ENCODE measurements around the gene L1TD1. TPM values are rescaled to one million over a fixed set of nuclear protein-coding genes. Genes with fewer than 3 reads are reported as not detected.

The L1TD1 gene
- total RNA-seq, 1 donor from 2014 or later, result under 0.01 TPM

GRCh38 chr1:62198069-62198780 is 3.6 kb downstream of the L1TD1 start:
- H3K27me3 ChIP-seq (ENCODE audit: control insufficient read depth, insufficient read depth, low read length), result peaks cover 3% of the 10 kb centered on the region
- DNase-seq (ENCODE audit: low read depth), result no peak
- TF ChIP-seq, protein P1, sequence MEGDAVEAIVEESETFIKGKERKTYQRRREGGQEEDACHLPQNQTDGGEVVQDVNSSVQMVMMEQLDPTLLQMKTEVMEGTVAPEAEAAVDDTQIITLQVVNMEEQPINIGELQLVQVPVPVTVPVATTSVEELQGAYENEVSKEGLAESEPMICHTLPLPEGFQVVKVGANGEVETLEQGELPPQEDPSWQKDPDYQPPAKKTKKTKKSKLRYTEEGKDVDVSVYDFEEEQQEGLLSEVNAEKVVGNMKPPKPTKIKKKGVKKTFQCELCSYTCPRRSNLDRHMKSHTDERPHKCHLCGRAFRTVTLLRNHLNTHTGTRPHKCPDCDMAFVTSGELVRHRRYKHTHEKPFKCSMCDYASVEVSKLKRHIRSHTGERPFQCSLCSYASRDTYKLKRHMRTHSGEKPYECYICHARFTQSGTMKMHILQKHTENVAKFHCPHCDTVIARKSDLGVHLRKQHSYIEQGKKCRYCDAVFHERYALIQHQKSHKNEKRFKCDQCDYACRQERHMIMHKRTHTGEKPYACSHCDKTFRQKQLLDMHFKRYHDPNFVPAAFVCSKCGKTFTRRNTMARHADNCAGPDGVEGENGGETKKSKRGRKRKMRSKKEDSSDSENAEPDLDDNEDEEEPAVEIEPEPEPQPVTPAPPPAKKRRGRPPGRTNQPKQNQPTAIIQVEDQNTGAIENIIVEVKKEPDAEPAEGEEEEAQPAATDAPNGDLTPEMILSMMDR (IDR thresholded peaks at IDR 0.05; ENCODE audit: insufficient read depth, low read length, severe bottlenecking), result no peak
- FAIRE-seq, result no peak
- H3K4me3 ChIP-seq (ENCODE audit: low read depth, low read length), result no peak overlapping the region
- no peaks in the 10 kb centered on the region for H3K36me3 ChIP-seq (ENCODE audit: control insufficient read depth, insufficient read depth, low read length)

DNA sequence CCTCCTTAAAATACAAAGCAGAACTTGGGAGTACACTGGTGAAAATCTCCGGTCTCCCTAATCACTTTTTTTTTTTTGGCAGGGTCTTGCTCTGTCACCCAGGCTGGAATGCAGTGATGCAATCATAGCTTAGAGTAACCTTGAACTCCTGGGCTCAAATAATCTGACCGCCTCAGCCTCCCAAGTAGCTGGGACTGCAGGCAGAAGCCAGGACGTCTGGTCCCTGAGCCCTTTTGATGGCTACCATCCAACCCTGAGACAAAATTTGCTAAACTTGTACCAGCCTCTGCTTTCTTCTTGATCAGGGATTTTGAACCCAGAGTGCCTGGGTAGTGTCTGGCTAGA is 4.1 kb downstream of the L1TD1 start:
- Histone ChIP-seq H3K36me3 (ENCODE audit: control insufficient read depth, insufficient read depth, low read length) (no peaks in the 10 kb centered on the region), H3K27me3 (ENCODE audit: control insufficient read depth, insufficient read depth, low read length) (peaks cover 2% of the 10 kb centered on the region), H3K4me3 (ENCODE audit: low read depth, low read length) (no peak overlapping the region)
- DNase-seq (ENCODE audit: low read depth), result peak; percentile 9
- TF ChIP-seq, protein P1 (IDR thresholded peaks at IDR 0.05; ENCODE audit: insufficient read depth, low read length, severe bottlenecking), result no peak
- no peak for FAIRE-seq

DNA sequence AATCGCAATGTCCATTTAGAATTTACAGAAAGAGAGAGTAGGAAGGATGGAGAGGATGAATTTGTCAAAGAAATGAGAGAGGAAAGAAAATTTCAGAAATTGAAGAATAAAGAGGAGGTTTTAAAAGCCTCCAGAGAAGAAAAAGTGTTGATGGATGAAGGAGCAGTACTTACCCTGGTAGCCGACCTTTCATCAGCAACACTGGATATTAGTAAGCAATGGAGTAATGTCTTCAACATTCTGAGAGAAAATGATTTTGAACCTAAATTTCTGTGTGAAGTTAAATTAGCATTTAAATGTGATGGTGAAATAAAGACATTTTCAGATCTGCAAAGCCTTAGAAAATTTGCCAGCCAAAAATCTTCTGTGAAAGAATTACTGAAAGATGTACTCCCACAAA is 12.5 kb downstream of the L1TD1 start:
- TF ChIP-seq, protein P1 (IDR thresholded peaks at IDR 0.05; ENCODE audit: insufficient read depth, low read length, severe bottlenecking), result no peak
- DNase-seq (ENCODE audit: low read depth) (no peak), FAIRE-seq (no peak)
- H3K36me3 ChIP-seq (ENCODE audit: control insufficient read depth, insufficient read depth, low read length), result no peaks in the 10 kb centered on the region
- no peak overlapping the region for H3K4me3 ChIP-seq (ENCODE audit: low read depth, low read length)
- H3K27me3 ChIP-seq (ENCODE audit: control insufficient read depth, insufficient read depth, low read length), result no peaks in the 10 kb centered on the region

- no peak for FAIRE-seq
- H3K4me3 ChIP-seq (ENCODE audit: low read depth, low read length), result no peak overlapping the region
- DNase-seq (ENCODE audit: low read depth), result no peak
Measured at GRCh38 chr1:62208087-62208486, 13.4 kb downstream of the L1TD1 start.

DNA sequence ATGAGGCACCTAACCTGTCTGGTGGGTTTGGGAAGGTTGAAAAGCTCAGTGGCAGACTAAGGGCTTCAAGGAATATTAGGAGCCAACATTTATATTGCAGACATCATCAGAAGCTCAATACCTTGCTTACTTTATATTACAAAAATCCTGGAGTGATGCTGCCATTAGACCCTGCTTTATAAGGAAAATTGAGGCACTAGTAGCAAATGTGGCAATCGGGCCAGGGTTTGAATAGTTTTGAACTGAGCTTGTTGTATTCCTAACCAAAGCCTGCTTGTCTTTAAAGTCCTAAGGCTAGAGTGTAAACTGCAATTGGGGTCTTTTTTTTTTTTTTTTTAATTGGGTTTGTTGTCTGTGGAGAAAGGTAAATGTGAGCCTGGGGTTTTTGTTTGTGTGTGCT is 14.3 kb downstream of the L1TD1 start:
- FAIRE-seq, result no peak
- H3K4me3 ChIP-seq (ENCODE audit: low read depth, low read length), result no peak overlapping the region
- no peak for DNase-seq (ENCODE audit: low read depth)
- H3K36me3 ChIP-seq (ENCODE audit: control insufficient read depth, insufficient read depth, low read length), result no peaks in the 10 kb centered on the region
- no peaks in the 10 kb centered on the region for H3K27me3 ChIP-seq (ENCODE audit: control insufficient read depth, insufficient read depth, low read length)
- TF ChIP-seq, protein P1 (IDR thresholded peaks at IDR 0.05; ENCODE audit: insufficient read depth, low read length, severe bottlenecking), result no peak

More at GRCh38 chr1:62208087-62208486, 13.4 kb downstream of the L1TD1 start:
- TF ChIP-seq, protein P1 (IDR thresholded peaks at IDR 0.05; ENCODE audit: insufficient read depth, low read length, severe bottlenecking), result no peak
- Histone ChIP-seq H3K36me3 (ENCODE audit: control insufficient read depth, insufficient read depth, low read length) (no peaks in the 10 kb centered on the region), H3K27me3 (ENCODE audit: control insufficient read depth, insufficient read depth, low read length) (no peaks in the 10 kb centered on the region)

All from bronchial epithelial cell (primary cell).